NCI-H1436 treated with DMSO at 0.1 percent for 48 hours (cell line): ENCODE results near the gene ADAMTS6.

Source experiments
- DNase-seq: peaks from one replicate; lab custom pipeline; 2025; lab: John Stamatoyannopoulos, UW

The ADAMTS6 gene

GRCh38 chr5:65276178-65276890 lies 205.4 kb downstream of the ADAMTS6 start:
- DNase-seq: no peak

DNA sequence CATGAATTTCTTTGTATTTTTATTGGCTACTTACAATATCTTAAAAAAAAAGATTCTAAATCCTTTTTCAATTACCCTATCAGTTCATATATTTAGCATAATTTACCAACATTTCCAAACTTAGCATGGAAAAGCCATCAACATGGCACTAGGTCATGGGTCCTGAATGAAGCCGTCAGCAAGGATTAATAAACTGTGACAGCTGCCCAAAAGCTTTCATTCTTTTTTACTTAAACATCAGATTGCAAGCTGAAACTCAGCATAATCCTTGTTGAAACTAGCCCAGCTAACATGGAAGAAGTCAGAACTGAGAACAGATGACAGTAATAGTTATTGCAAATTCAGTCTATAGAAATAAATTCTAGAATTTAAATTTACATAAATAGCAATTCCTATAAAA lies 209.8 kb downstream of the ADAMTS6 start:
- no peak for DNase-seq

- no peak for DNase-seq
Observed at GRCh38 chr5:65268525-65268924, 213.2 kb downstream of the ADAMTS6 start.

DNA sequence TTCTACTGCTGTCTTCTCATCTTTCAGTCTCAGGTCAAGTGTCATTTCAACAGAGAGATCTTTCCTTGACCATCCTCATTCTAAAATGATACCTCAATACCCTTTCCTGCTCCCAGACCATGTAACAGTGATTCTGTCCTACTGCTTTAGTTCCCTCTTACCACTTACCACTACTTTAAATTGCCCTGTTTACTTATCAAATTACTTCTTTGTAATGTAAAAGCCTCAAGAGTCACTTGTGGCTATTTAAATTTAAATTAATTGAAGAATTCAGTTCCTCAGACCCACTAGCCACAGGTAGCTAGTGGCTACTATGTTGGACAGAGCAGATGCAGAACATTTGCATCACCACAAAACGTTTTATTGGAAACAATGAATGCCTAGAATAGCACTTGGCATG lies 217.3 kb downstream of the ADAMTS6 start:
- DNase-seq: no peak

DNA sequence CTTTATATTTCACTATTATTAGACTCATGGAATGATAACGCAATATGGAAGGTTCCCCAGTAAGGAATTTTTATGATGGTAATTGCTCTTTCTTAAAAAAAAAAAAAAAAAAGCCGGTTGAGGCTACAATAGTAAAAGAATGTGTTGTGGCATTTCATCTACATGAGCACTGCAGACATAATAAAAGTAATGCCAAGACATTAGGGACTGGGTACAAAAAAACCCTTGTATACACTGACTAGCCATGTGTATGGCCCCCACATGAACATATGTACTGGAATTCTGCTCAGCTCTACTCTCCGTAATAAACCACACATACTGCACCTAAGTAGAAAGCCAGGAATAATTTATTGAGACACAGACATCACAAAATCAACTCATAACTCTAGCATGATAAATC lies 218.4 kb downstream of the ADAMTS6 start:
- no peak for DNase-seq

DNA sequence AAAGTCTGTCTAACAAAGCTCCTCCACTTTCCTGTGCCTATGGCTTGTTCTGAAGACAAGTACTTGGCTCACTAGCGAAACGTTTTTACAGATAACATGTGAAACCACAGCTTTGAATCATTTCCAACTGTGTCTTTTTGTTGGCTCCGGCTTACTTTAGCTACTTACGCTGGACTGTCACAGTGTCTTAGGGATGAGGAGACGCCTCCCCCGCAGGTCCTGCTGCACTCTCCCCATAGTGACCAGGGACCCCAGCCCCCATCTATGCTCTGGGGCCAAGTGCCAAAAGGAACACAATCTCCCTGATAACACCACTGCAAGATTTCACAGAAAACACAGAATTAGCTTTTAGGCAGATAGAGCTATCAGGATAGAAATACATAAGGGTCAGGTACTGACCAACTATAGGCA lies 219.1 kb downstream of the ADAMTS6 start:
- no peak for DNase-seq

GRCh38 chr5:65262096-65262495 lies 219.6 kb downstream of the ADAMTS6 start:
- no peak for DNase-seq

- no peak for DNase-seq
Observed at GRCh38 chr5:65261499-65261898, 220.2 kb downstream of the ADAMTS6 start.

DNA sequence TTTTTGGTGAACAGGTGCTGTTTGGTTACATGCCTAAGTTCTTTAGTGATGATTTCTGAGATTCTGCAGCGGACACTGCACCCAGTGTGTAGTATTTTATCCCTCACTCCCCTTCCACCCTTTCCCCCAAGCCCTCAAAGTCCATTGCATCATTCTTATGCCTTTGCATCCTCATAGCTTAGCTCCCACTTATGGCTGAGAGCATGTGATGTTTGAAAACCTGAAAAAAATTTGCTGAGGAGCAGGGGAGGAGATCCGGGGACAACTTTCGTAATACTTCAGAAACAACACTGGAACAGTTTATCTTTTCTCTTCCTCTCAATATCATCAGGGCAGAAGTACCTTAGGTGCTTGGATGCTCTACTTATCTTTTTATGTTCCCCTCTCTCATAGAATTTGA lies 226.4 kb downstream of the ADAMTS6 start:
- DNase-seq: no peak

- DNase-seq: no peak
Observed at GRCh38 chr5:65252977-65253376, 228.7 kb downstream of the ADAMTS6 start.

- no peak for DNase-seq
Observed at GRCh38 chr5:65248896-65249295, 232.8 kb downstream of the ADAMTS6 start.

DNA sequence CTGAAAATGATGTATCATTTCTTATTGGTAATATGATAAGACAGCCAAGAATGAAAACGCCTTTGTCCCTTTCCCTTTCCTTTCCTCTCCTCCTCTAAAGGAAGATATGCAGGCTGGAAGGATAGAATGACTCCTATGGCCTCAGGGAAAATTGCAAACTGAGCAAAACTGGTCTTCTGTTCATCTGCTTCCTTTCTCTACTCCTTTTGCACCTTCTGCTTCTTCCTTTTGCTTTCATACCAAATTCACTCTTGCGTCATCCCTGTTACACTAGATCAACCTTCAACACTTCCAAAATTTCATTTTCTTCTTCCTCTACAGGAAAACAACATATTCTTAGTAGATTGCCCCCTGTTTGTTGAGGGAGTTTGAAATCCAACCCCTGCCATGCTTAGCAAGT lies 234.1 kb downstream of the ADAMTS6 start:
- no peak for DNase-seq

DNA sequence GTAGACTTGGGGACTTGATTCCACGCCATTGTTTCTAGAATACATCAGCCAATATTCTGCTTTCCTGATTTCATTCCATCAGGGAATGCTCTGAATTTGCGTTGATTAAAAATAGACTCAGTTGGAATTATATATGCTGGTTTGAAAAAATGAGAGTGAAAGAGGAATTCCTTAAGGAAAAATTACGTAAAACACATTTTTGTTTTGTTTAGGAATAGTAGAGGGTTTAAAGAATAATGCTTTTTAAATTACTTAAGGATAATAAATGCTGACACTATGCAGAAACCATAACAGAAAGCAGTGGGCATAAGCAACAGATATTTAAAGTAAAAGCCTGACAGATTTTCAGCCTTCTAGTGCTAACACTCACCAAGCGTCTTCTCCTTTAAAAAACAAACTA lies 235.0 kb downstream of the ADAMTS6 start:
- no peak for DNase-seq

DNA sequence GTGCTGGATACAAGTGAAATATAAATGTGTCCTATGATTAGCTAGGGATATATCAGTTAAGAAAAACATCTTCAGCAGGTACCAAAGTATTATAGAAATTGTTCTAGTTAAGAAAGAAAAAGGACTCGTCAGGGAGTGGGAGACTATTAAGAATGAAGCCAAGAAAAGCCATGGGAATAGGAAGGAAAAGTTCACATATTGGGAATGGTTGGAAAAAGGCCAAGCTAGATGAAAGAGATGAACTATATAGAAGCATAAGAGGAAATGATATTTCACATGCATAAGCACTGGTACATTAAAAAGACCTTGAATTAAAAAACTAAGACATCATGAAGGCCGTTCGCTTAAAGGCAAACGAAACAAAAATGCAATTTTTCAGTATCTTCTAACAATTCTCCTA lies 237.7 kb downstream of the ADAMTS6 start:
- no peak for DNase-seq

DNA sequence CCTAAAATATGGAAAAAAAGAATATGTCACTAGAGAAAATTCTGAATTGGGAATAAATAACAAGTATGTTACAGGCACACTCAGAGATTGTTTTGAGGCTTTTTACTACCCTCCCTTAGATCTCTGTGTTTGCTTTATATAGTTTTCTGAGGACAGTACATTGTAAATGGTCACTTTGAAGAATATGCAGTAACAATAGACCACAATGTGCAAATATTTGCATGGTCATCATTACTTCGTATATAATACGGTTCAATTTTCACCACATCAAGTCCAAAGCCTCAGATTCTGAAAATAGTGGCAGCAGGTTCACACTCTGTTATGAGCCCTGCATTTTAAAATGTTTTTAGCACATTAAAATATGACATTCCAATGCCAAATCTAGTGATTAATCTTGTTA lies 238.6 kb downstream of the ADAMTS6 start:
- DNase-seq: no peak

GRCh38 chr5:65229841-65230240 lies 251.9 kb downstream of the ADAMTS6 start:
- DNase-seq: no peak

- DNase-seq: no peak
Observed at GRCh38 chr5:65213921-65214525, 267.7 kb downstream of the ADAMTS6 start.

- DNase-seq: no peak
Observed at GRCh38 chr5:65209341-65209740, 272.4 kb downstream of the ADAMTS6 start.

- no peak for DNase-seq
Observed at GRCh38 chr5:65204966-65205365, 276.8 kb downstream of the ADAMTS6 start.

DNA sequence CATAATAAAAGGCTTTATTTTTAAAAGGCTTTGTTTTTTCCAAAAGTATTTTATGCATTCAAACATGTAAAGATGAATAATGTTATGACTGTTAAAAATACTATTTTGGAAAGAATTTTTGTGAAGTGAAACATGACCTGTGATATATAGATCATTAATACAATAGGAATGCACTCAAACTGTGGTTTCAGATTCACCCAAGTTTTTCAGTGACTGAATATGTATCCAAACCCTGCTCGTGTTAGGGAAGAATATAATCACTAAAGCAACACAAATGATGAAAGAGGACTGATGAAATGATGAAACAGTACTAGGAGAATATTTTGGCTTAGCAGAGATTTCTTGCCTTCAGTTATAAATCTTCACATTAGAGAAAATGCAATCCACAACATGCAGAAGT lies 278.0 kb downstream of the ADAMTS6 start:
- DNase-seq: no peak

GRCh38 chr5:65199993-65200675 lies 281.6 kb downstream of the ADAMTS6 start:
- DNase-seq: no peak

GRCh38 chr5:65198456-65199120 lies 283.1 kb downstream of the ADAMTS6 start:
- DNase-seq: no peak
